IMR-90 (cell line): Measurements from ENCODE around the gene MARK4. TPM values are rescaled to one million over a fixed set of nuclear protein-coding genes. Genes with fewer than 3 reads are reported as not detected.

Experiments used
- ATAC-seq: fragments of 200-7000 bp; cut with Tn5 transposase; 2 replicates; pipeline ENCODE4 v1.9.1; 2020; ENCODE audit warnings: low read depth, mild to moderate bottlenecking, moderate library complexity
- BruUV-seq: library from RNA; stranded (reverse); fragments of 400-500 nt; replicated peaks from 2 replicates; lab custom pipeline; 2021; lab: Mats Ljungman, UMichigan
- CTCF ChIA-PET: fragments of 300-600 bp; formaldehyde crosslinking; extraction: SDS; loops from one replicate; lab custom pipeline; 2021; ENCODE audit warnings: antibody characterized with exemption; lab: Yijun Ruan, JAX
- POLR2A ChIA-PET: fragments of 300-600 bp; sonication (Branson Sonifier 250); formaldehyde crosslinking; loops from one replicate; lab custom pipeline; 2022; ENCODE audit warnings: antibody characterized with exemption; ENCODE audit not compliant: unreplicated experiment; lab: Charles Lee
- DNase-seq: peaks from one replicate; pipeline ENCODE4 v3.0.0; 2013
- H2AFZ ChIP-seq: replicated peaks from 2 replicates; pipeline ENCODE3; 2013; ENCODE audit warnings: low read length, mild to moderate bottlenecking; ENCODE audit not compliant: poor library complexity
- H2AK5ac ChIP-seq: 2 replicates; pipeline ENCODE4 v1.6.1; 2013; ENCODE audit warnings: low read depth, low read length, inconsistent platforms
- H2AK9ac ChIP-seq: replicated peaks from 2 replicates; pipeline ENCODE3; 2013; ENCODE audit warnings: mild to moderate bottlenecking, low read depth, low read length, moderate library complexity; ENCODE audit not compliant: poor library complexity
- H2BK120ac ChIP-seq: 2 replicates; pipeline ENCODE4 v1.6.1; 2013; ENCODE audit warnings: low read depth, low read length, inconsistent platforms
- H2BK15ac ChIP-seq: 3 replicates; pipeline ENCODE4 v1.6.1; 2013; ENCODE audit warnings: low read depth, low read length, inconsistent platforms
- H2BK20ac ChIP-seq: 2 replicates; pipeline ENCODE4 v1.6.1; 2013; ENCODE audit warnings: low read depth, mild to moderate bottlenecking, inconsistent platforms, low read length, moderate library complexity
- H2BK5ac ChIP-seq: 2 replicates; pipeline ENCODE4 v1.6.1; 2013; ENCODE audit warnings: mild to moderate bottlenecking, low read depth, low read length, inconsistent platforms; ENCODE audit not compliant: poor library complexity, severe bottlenecking
- H3K14ac ChIP-seq: replicated peaks from 2 replicates; pipeline ENCODE4 v1.6.1; 2013; ENCODE audit warnings: low read depth, low read length, inconsistent platforms
- H3K18ac ChIP-seq: 2 replicates; pipeline ENCODE4 v1.6.1; 2013; ENCODE audit warnings: low read depth, low read length, control low read depth
- H3K23ac ChIP-seq: 2 replicates; pipeline ENCODE4 v1.6.1; 2013; ENCODE audit warnings: low read depth, low read length, inconsistent platforms
- H3K27ac ChIP-seq: 2 replicates; pipeline ENCODE4 v1.5.1; 2013; ENCODE audit warnings: mild to moderate bottlenecking, control low read depth, low read length; ENCODE audit not compliant: insufficient read depth
- H3K27me3 ChIP-seq: 2 replicates; pipeline ENCODE4 v1.6.1; 2013; ENCODE audit warnings: low read length; ENCODE audit not compliant: control insufficient read depth, insufficient read depth
- H3K36me3 ChIP-seq: 2 replicates; pipeline ENCODE4 v1.6.1; 2013; ENCODE audit warnings: low read length, mixed read lengths; ENCODE audit not compliant: control insufficient read depth, insufficient read depth
- H3K4ac ChIP-seq: 2 replicates; pipeline ENCODE4 v1.6.1; 2013; ENCODE audit warnings: low read depth, low read length, inconsistent platforms
- H3K4me1 ChIP-seq: 2 replicates; pipeline ENCODE4 v1.6.1; 2013; ENCODE audit warnings: low read length, mixed read lengths; ENCODE audit not compliant: control insufficient read depth, insufficient read depth
- H3K4me2 ChIP-seq: 2 replicates; pipeline ENCODE4 v1.6.1; 2013; ENCODE audit warnings: low read depth, mild to moderate bottlenecking, control low read depth, low read length, moderate library complexity
- H3K4me3 ChIP-seq: 2 replicates; pipeline ENCODE4 v1.5.1; 2013; ENCODE audit warnings: low read depth, mild to moderate bottlenecking, control low read depth, low read length, moderate library complexity; ENCODE audit not compliant: insufficient read depth
- H3K56ac ChIP-seq: 2 replicates; pipeline ENCODE4 v1.6.1; 2013; ENCODE audit warnings: low read length, inconsistent platforms; ENCODE audit not compliant: insufficient read depth; ENCODE audit errors: extremely low read depth
- H3K79me1 ChIP-seq, 2 experiments: 2 replicates each; pipeline ENCODE4 v1.6.1; 2013; ENCODE audit warnings: low read length in 2 of 2, inconsistent platforms in 1 of 2, low read depth in 1 of 2
- H3K9ac ChIP-seq: 2 replicates; pipeline ENCODE4 v1.6.1; 2013; ENCODE audit warnings: low read depth, low read length, control low read depth
- H3K9me1 ChIP-seq: 2 replicates; pipeline ENCODE4 v1.6.1; 2013; ENCODE audit warnings: low read length, inconsistent platforms; ENCODE audit not compliant: insufficient read depth
- H3K9me3 ChIP-seq: 2 replicates; pipeline ENCODE4 v1.6.1; 2013; ENCODE audit warnings: low read length; ENCODE audit not compliant: control insufficient read depth, insufficient read depth
- H4K20me1 ChIP-seq: 2 replicates; pipeline ENCODE4 v1.6.1; 2013; ENCODE audit warnings: low read length, inconsistent platforms; ENCODE audit not compliant: insufficient read depth
- H4K5ac ChIP-seq: 2 replicates; pipeline ENCODE4 v1.6.1; 2013; ENCODE audit warnings: mild to moderate bottlenecking, low read depth, low read length, control low read depth
- H4K8ac ChIP-seq, 2 experiments: 2 replicates each; pipeline ENCODE4 v1.6.1; 2013; ENCODE audit warnings: low read depth in 2 of 2, low read length in 2 of 2, control low read depth in 1 of 2, inconsistent platforms in 1 of 2
- H4K91ac ChIP-seq: 2 replicates; pipeline ENCODE4 v1.6.1; 2013; ENCODE audit warnings: low read depth, low read length, inconsistent platforms; ENCODE audit not compliant: insufficient read depth
- BHLHE40 ChIP-seq: fragments of 150-350 bp; IDR thresholded peaks from 2 replicates; pipeline ENCODE4 v1.6.1; 2016; ENCODE audit warnings: mild to moderate bottlenecking, low read depth, low read length
- CEBPB ChIP-seq: IDR thresholded peaks from 2 replicates; pipeline ENCODE4 v1.6.1; 2012; ENCODE audit warnings: low read depth, low read length, improper control_type of control experiment
- CHD1 ChIP-seq: IDR thresholded peaks from 2 replicates; pipeline ENCODE4 v1.6.1; 2012; ENCODE audit warnings: low read depth, low read length, improper control_type of control experiment
- CTCF ChIP-seq: conservative IDR thresholded peaks from 2 replicates; pipeline ENCODE4 v1.5.1; 2012; ENCODE audit warnings: mild to moderate bottlenecking, low read depth, low read length, improper control_type of control experiment
- ELK1 ChIP-seq: fragments of 150-350 bp; IDR thresholded peaks from 2 replicates; pipeline ENCODE4 v1.6.1; 2016; ENCODE audit warnings: low read depth, mild to moderate bottlenecking, low read length, moderate library complexity, borderline replicate concordance
- MAFK ChIP-seq: IDR thresholded peaks from 2 replicates; pipeline ENCODE4 v1.6.1; 2012; ENCODE audit warnings: low read depth, low read length, improper control_type of control experiment
- MAZ ChIP-seq: IDR thresholded peaks from 2 replicates; pipeline ENCODE4 v1.6.1; 2012; ENCODE audit warnings: low read depth, mild to moderate bottlenecking, low read length, improper control_type of control experiment, moderate library complexity, borderline replicate concordance
- MXI1 ChIP-seq: IDR thresholded peaks from 2 replicates; pipeline ENCODE4 v1.6.1; 2012; ENCODE audit warnings: low read depth, mild to moderate bottlenecking, low read length, moderate library complexity, borderline replicate concordance
- NFE2L2 ChIP-seq: fragments of 150-350 bp; IDR thresholded peaks from 2 replicates; pipeline ENCODE4 v1.6.1; 2016; ENCODE audit warnings: low read depth, mild to moderate bottlenecking, low read length
- POLR2A ChIP-seq: IDR thresholded peaks from 2 replicates; pipeline ENCODE4 v1.6.1; 2012; ENCODE audit warnings: mild to moderate bottlenecking, low read depth, low read length
- RAD21 ChIP-seq: IDR thresholded peaks from 2 replicates; pipeline ENCODE4 v1.6.1; 2012; ENCODE audit warnings: low read length, improper control_type of control experiment
- RCOR1 ChIP-seq: IDR thresholded peaks from 2 replicates; pipeline ENCODE4 v1.6.1; 2012; ENCODE audit warnings: mild to moderate bottlenecking, low read length, improper control_type of control experiment; ENCODE audit not compliant: insufficient replicate concordance
- RFX5 ChIP-seq: IDR thresholded peaks from 2 replicates; pipeline ENCODE4 v1.8.0; 2012; ENCODE audit warnings: low read depth, mild to moderate bottlenecking, low read length, moderate library complexity
- SMC3 ChIP-seq: fragments of 150-350 bp; IDR thresholded peaks from 2 replicates; pipeline ENCODE4 v1.6.1; 2016; ENCODE audit warnings: low read depth, mild to moderate bottlenecking, antibody characterized with exemption, low read length, moderate library complexity
- USF2 ChIP-seq: fragments of 150-350 bp; IDR thresholded peaks from 2 replicates; pipeline ENCODE4 v1.6.1; 2017; ENCODE audit warnings: mild to moderate bottlenecking, antibody characterized with exemption, low read length, low read depth
- WGBS, 2 experiments: methylation state at CpG; one replicate each; pipeline versions ENCODE4 v1.1.5 to v1.1.7; 2013; ENCODE audit warnings: missing lambda C conversion rate in 2 of 2; ENCODE audit not compliant: insufficient read length in 1 of 2; ENCODE audit errors: extremely low coverage in 2 of 2; 5-methylcytosine and 5-hydroxymethylcytosine counted together
- dilution Hi-C: fragments of 300-500 bp; cut with HindIII; formaldehyde crosslinking; loops from one replicate; pipeline ENCODE4 v1.14.3; 2018; ENCODE audit warnings: low sequenced_read_pairs; ENCODE audit not compliant: unreplicated experiment
- in situ Hi-C: fragments of 300-500 bp; cut with MboI; formaldehyde crosslinking; loops from 3 replicates; pipeline ENCODE4 v1.14.3; 2019; ENCODE audit warnings: low sequenced_read_pairs, inconsistent platforms, mixed read lengths
- intact Hi-C: fragments of 100-400 bp; cut with micrococcal nuclease; formaldehyde crosslinking; loops from 2 replicates; pipeline ENCODE4 v1.10.0; 2022
- polyA plus RNA-seq, 3 experiments: library from polyadenylated mRNA; depleted of rRNA; stranded (reverse); fragments of >200 nt; gene quantifications; 2 replicates each; pipeline ENCODE4 v1.2.3, GENCODE V29; 2012; ENCODE audit warnings: low replicate concordance in 1 of 3
- total RNA-seq: library from RNA; depleted of rRNA; stranded (reverse); fragments of >200 nt; gene quantifications from 2 replicates; pipeline ENCODE4 v1.2.3, GENCODE V29; 2012

Gene MARK4
- total and polyA plus RNA-seq, 2 of the 4 experiments (the other 2 are of a cell fraction), result 11.3 to 20.7 TPM

- Histone ChIP-seq H3K14ac (no peak overlapping the region), H3K36me3 (peaks cover 42% of the 10 kb centered on the region), H4K8ac (no peak overlapping the region), H3K23ac (no peak overlapping the region), H4K20me1 (peaks cover 13% of the 10 kb centered on the region; the same call in 1 of the 2 replicates), H2AK5ac (no peak overlapping the region), H3K4me3 (no peak overlapping the region), H3K9ac (no peak overlapping the region), H3K4ac (no peak overlapping the region), H2BK120ac (no peak overlapping the region), H3K4me2 (no peak overlapping the region), H3K56ac (no peak overlapping the region), H3K27ac (no peak overlapping the region), H3K18ac (no peak overlapping the region), H4K5ac (no peak overlapping the region), H3K9me1 (0 out of 2 replicates have a peak, but pooled peaks cover 7% of the 10 kb centered on the region), H2BK20ac (no peak overlapping the region), H2AFZ (no peak overlapping the region), H3K27me3 (no peaks in the 10 kb centered on the region), H2BK5ac (no peak overlapping the region), H4K91ac (no peak overlapping the region), H2BK15ac (no peak overlapping the region), H3K9me3 (no peaks in the 10 kb centered on the region), H2AK9ac (no peak overlapping the region), H3K79me1 (peaks cover 15 to 18% of the 10 kb centered on the region in 2 experiments), H3K4me1 (no peaks in the 10 kb centered on the region)
- DNase-seq (no peak), ATAC-seq (no peak)
- ChIA-PET POLR2A (no interaction called here), CTCF (no interaction called here)
- dilution Hi-C loops (no loop called here), intact Hi-C loops (no loop called here), in situ Hi-C loops (no loop called here)
- BruUV-seq, result no TSS peak
- 92% methylated on average over 11 of the region's 19 CpGs; no CpG with 5 or more reads in 1 of the 2 experiments for WGBS, 2 experiments
- TF ChIP-seq NFE2L2 (no peak), MXI1 (no peak), USF2 (no peak), MAZ (no peak), CTCF (no peak), BHLHE40 (no peak), POLR2A (no peak), SMC3 (no peak), MAFK (no peak), RFX5 (no peak), CEBPB (no peak), ELK1 (no peak), CHD1 (no peak), RCOR1 (no peak), RAD21 (no peak)
Observed at GRCh38 chr19:45264781-45265317, 13.8 kb downstream of the MARK4 start.
